DND-41 (cell line): Measurements from ENCODE around the gene VTI1B.

Experiments used
- CTCF ChIP-seq: IDR thresholded peaks from 2 replicates; pipeline ENCODE4 v1.5.1; 2012; ENCODE audit warnings: borderline replicate concordance, low read length, moderate library complexity, mild to moderate bottlenecking; ENCODE audit not compliant: poor library complexity, severe bottlenecking; ENCODE audit errors: extremely low read depth
- EZH2 ChIP-seq: IDR thresholded peaks from 3 replicates; pipeline ENCODE4 v1.6.1; 2012; ENCODE audit warnings: borderline replicate concordance, low read depth, mild to moderate bottlenecking, moderate library complexity, low read length, inconsistent platforms; ENCODE audit not compliant: severe bottlenecking

- TF ChIP-seq CTCF (peak; percentile 34), EZH2 (no peak)
Observed at GRCh38 chr14:67674139-67674479, 323 bp downstream of the VTI1B start.
